Sigmoid colon (tissue), 7 donors: ENCODE results near the gene CHDH. TPM values are rescaled to one million over a fixed set of nuclear protein-coding genes. Genes with fewer than 3 reads are reported as not detected.

ENCODE experiments used
- DNase-seq: peaks from one replicate; pipeline ENCODE4 v3.0.0-alpha.2; 2019
- H3K27ac ChIP-seq, 4 donors: fragments of 200-600 bp; sonication (generic); one replicate each; pipeline ENCODE4 v1.5.1; 2016 to 2019; ENCODE audit warnings: mild to moderate bottlenecking in 1 of 4
- H3K27me3 ChIP-seq, 3 donors: fragments of 200-600 bp; sonication (generic); one replicate each; pipeline ENCODE4 v1.5.1; 2019; ENCODE audit warnings: mild to moderate bottlenecking in 1 of 3
- H3K36me3 ChIP-seq, 4 donors: fragments of 200-600 bp; sonication (generic); one replicate each; pipeline ENCODE4 v1.5.1; 2016 to 2019
- H3K4me1 ChIP-seq, 4 donors: fragments of 200-600 bp; sonication (generic); one replicate each; pipeline ENCODE4 v1.5.1; 2017 to 2019
- H3K4me3 ChIP-seq, 4 donors: fragments of 200-600 bp; sonication (generic); one replicate each; pipeline ENCODE4 v1.5.1; 2017 to 2019; ENCODE audit warnings: mild to moderate bottlenecking in 2 of 4, moderate library complexity in 1 of 4
- H3K9me3 ChIP-seq, 4 donors: fragments of 200-600 bp in 3 of 4; sonication (generic) in 3 of 4; one replicate each; pipeline versions ENCODE4 v1.5.1 to v1.6.1; 2013 to 2019
- CTCF ChIP-seq, 4 experiments: fragments of 450-650 bp in 3 of 4; fragments of 200-600 bp in 1 of 4; IDR thresholded peaks; one replicate each; pipeline ENCODE4 v1.5.1; 2016 to 2019; ENCODE audit warnings: antibody characterized with exemption in 4 of 4, mild to moderate bottlenecking in 3 of 4, moderate library complexity in 2 of 4
- EP300 ChIP-seq, 4 donors: sonication (generic); formaldehyde crosslinking; IDR thresholded peaks; one replicate each; pipeline ENCODE4 v1.6.1; 2017; ENCODE audit warnings: antibody characterized with exemption in 4 of 4
- POLR2A ChIP-seq, 2 donors: fragments of 450-650 bp; IDR thresholded peaks; one replicate each; pipeline ENCODE4 v1.6.1; 2016; ENCODE audit warnings: antibody characterized with exemption in 2 of 2, mild to moderate bottlenecking in 2 of 2, moderate library complexity in 2 of 2
- POLR2AphosphoS5 ChIP-seq, 4 donors: sonication (generic); formaldehyde crosslinking; IDR thresholded peaks; one replicate each; pipeline ENCODE4 v1.6.1; 2017; ENCODE audit warnings: antibody characterized with exemption in 4 of 4
- WGBS, 2 donors: extraction: QIAGEN DNeasy Blood & Tissue Kit; methylation state at CpG; one replicate each; pipeline ENCODE4 v1.1.7; 2013; 5-methylcytosine and 5-hydroxymethylcytosine counted together
- intact Hi-C: fragments of 100-400 bp; cut with DNase I; formaldehyde crosslinking; loops from one replicate; pipeline ENCODE4 v1.15.1; 2023
- polyA plus RNA-seq, 3 donors: library from polyadenylated mRNA; stranded (reverse); fragments of 200-250 nt; gene quantifications; one replicate each; pipeline ENCODE4 v1.2.3, GENCODE V29; 2013
- total RNA-seq, 4 donors: library from RNA; depleted of rRNA; stranded (reverse); fragments of >200 nt; gene quantifications; one replicate each; pipeline ENCODE4 v1.1.0, GENCODE V29; 2016
- donor health status: healthy with polysubstance abuse.
- donor health status: Bipolar disorder and iron deficiency.
- donor health status: healthy.

The CHDH gene
- total and polyA plus RNA-seq, 7 donors, result 1.1 to 9.5 (median 1.8) TPM

GRCh38 chr3:53836084-53836872 lies 9.9 kb downstream of the CHDH start:
- Histone ChIP-seq H3K4me3 (no peak overlapping the region), H3K4me1 (no peaks in the 10 kb centered on the region), H3K9me3 (no peaks in the 10 kb centered on the region), H3K36me3 (no peaks in the 10 kb centered on the region), H3K27ac (no peak overlapping the region), H3K27me3 (no peaks in the 10 kb centered on the region)
- 96% methylated on average over 9 of the region's 9 CpGs for WGBS, 2 donors
- peak; percentile 42 for DNase-seq
- intact Hi-C loops, result no loop called here
- no peak for TF ChIP-seq POLR2AphosphoS5 (IDR thresholded peaks at IDR 0.05)
- no peak for TF ChIP-seq CTCF (IDR thresholded peaks at IDR 0.05)
- TF ChIP-seq POLR2A (IDR thresholded peaks at IDR 0.05), result no peak
- no peak for TF ChIP-seq EP300 (IDR thresholded peaks at IDR 0.05)

GRCh38 chr3:53835257-53835656 lies 11.0 kb downstream of the CHDH start:
- Histone ChIP-seq H3K9me3 (no peaks in the 10 kb centered on the region), H3K27me3 (no peaks in the 10 kb centered on the region), H3K4me3 (no peak overlapping the region), H3K27ac (no peak overlapping the region), H3K36me3 (no peaks in the 10 kb centered on the region), H3K4me1 (no peaks in the 10 kb centered on the region)
- TF ChIP-seq EP300 (IDR thresholded peaks at IDR 0.05) (no peak), POLR2A (IDR thresholded peaks at IDR 0.05) (no peak), CTCF (IDR thresholded peaks at IDR 0.05) (no peak), POLR2AphosphoS5 (IDR thresholded peaks at IDR 0.05) (no peak)
- peak; percentile 26 for DNase-seq
- 80 to 94% methylated on average over 1 of the region's 1 CpG for WGBS, 2 donors
- intact Hi-C loops, result no loop called here

DNA sequence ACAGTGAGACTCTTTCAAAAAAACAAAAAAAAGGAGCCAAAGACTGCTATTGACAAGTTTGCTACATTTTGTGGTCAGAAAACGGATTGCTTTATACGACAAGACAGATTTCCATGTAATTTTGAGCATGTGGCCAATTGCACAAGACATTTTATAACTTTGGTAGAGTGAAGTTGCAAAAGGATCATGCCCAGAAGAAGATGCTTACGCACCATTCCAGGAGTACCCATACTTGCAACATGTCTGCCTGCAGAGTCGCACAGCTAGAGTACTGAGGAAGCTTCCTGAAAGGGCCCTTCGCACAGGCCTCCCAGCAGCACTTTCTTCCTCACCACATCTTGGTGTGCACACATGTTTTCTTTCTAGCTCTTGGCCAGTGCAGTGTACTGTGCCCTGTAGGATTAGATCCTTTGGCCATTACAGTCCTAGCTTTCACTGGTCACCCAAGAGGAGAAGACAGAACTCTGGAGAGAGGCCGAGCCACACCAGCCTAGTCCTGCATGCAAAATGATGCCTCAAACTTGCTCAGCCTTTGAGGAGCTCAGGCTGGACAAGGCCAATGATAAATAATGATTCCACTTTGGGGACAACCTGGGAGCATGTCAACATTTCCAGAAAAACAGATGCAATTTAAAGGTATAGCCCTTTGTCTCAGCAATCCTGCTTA lies 11.7 kb downstream of the CHDH start:
- H3K4me1 ChIP-seq, result no peaks in the 10 kb centered on the region
- H3K27ac ChIP-seq, result no peak overlapping the region
- TF ChIP-seq CTCF (IDR thresholded peaks at IDR 0.05) (no peak), POLR2AphosphoS5 (IDR thresholded peaks at IDR 0.05) (no peak), EP300 (IDR thresholded peaks at IDR 0.05) (no peak), POLR2A (IDR thresholded peaks at IDR 0.05) (no peak)
- H3K4me3 ChIP-seq, result no peak overlapping the region
- H3K27me3 ChIP-seq, result no peaks in the 10 kb centered on the region
- no peaks in the 10 kb centered on the region for H3K9me3 ChIP-seq
- intact Hi-C loops, result no loop called here
- 88 to 97% methylated on average over 6 of the region's 6 CpGs for WGBS, 2 donors
- no peaks in the 10 kb centered on the region for H3K36me3 ChIP-seq
- no peak for DNase-seq

- intact Hi-C loops, result no loop called here
- H3K36me3 ChIP-seq, result no peaks in the 10 kb centered on the region
- no peak overlapping the region for H3K27ac ChIP-seq
- TF ChIP-seq CTCF (IDR thresholded peaks at IDR 0.05) (no peak), POLR2AphosphoS5 (IDR thresholded peaks at IDR 0.05) (no peak), POLR2A (IDR thresholded peaks at IDR 0.05) (no peak), EP300 (IDR thresholded peaks at IDR 0.05) (no peak)
- no peaks in the 10 kb centered on the region for H3K4me1 ChIP-seq
- H3K4me3 ChIP-seq, result no peak overlapping the region
- WGBS, 2 donors, result 83 to 85% methylated on average over 5 of the region's 5 CpGs
- DNase-seq, result peak; percentile 37
- no peaks in the 10 kb centered on the region for H3K27me3 ChIP-seq
- no peaks in the 10 kb centered on the region for H3K9me3 ChIP-seq
Measured at GRCh38 chr3:53833700-53834099, 12.5 kb downstream of the CHDH start.
